Measurements from ENCODE around the gene OPRL1. TPM values are rescaled to one million over a fixed set of nuclear protein-coding genes. Genes with fewer than 3 reads are reported as not detected.

Gene OPRL1
- total RNA-seq, 1 donor = 0.63 TPM

- DNase-seq (ENCODE audit: low read depth) = no peak
- TF ChIP-seq CTCF (IDR thresholded peaks at IDR 0.05; ENCODE audit: insufficient read depth, low read length) = no peak
- H3K4me3 ChIP-seq (ENCODE audit: low read depth, low read length) = no peak overlapping the region
Measured at GRCh38 chr20:64105846-64106434, 26.1 kb downstream of the OPRL1 start.

GRCh38 chr20:64106435-64106961 is 26.6 kb downstream of the OPRL1 start:
- DNase-seq (ENCODE audit: low read depth) = no peak
- no peak overlapping the region for H3K4me3 ChIP-seq (ENCODE audit: low read depth, low read length)
- no peak for TF ChIP-seq CTCF (IDR thresholded peaks at IDR 0.05; ENCODE audit: insufficient read depth, low read length)

GRCh38 chr20:64106981-64107735 is 27.3 kb downstream of the OPRL1 start, which contains the start of gene NPBWR2:
NPBWR2 (minus strand) TSS chr20:64107565; CDS start chr20:64106831, 734 bp downstream.
- no peak for TF ChIP-seq CTCF (IDR thresholded peaks at IDR 0.05; ENCODE audit: insufficient read depth, low read length)
- H3K4me3 ChIP-seq (ENCODE audit: low read depth, low read length) = no peak within 1 kb of the TSS
- DNase-seq (ENCODE audit: low read depth) = no peak

GRCh38 chr20:64107736-64108457 is 28.0 kb downstream of the OPRL1 start:
- no peak for DNase-seq (ENCODE audit: low read depth)
- no peak overlapping the region for H3K4me3 ChIP-seq (ENCODE audit: low read depth, low read length)

GRCh38 chr20:64108731-64109681 is 29.1 kb downstream of the OPRL1 start:
- TF ChIP-seq CTCF (IDR thresholded peaks at IDR 0.05; ENCODE audit: insufficient read depth, low read length) = no peak
- H3K4me3 ChIP-seq (ENCODE audit: low read depth, low read length) = no peak overlapping the region
- DNase-seq (ENCODE audit: low read depth) = no peak

More at GRCh38 chr20:64107736-64108457, 28.0 kb downstream of the OPRL1 start:
- no peak for TF ChIP-seq CTCF (IDR thresholded peaks at IDR 0.05; ENCODE audit: insufficient read depth, low read length)
